ENCODE results near the gene CREB3L1. TPM values are rescaled to one million over a fixed set of nuclear protein-coding genes. Genes with fewer than 3 reads are reported as not detected.

Gene CREB3L1
- total RNA-seq, 2 donors from 2014 or later: 8.8 to 9.9 TPM

DNA sequence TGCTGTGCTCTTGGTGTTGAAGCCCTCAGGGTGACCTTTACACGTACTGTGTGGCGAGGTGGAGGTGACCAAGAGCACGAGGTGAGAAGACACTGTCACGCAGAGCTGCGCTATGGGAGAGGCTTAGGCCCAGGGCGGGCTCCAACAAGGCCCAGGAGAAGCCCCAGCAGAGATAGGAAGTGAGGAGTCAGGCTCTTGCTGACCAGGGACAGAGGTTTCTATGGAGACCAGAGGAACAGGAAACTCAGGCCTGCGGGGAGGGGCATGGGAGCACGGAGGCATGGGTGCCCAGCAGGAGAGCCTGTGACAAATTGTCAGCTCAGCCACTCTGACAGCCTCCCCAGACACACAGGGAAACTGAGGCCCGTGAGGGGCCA, 85.6 kb downstream of the CREB3L1 start:
- no peaks in the 10 kb centered on the region for H3K36me3 Mint-ChIP-seq (ENCODE audit: low read depth)
- H3K9ac ChIP-seq (ENCODE audit: extremely low read depth, low read length, poor library complexity, severe bottlenecking): no peak overlapping the region
- no peak for DNase-seq
- no peaks in the 10 kb centered on the region for H3K9me3 ChIP-seq (ENCODE audit: control insufficient read depth, low read length)
- peaks cover 6% of the 10 kb centered on the region for H3K4me1 ChIP-seq (ENCODE audit: control insufficient read depth, insufficient read depth, low read length)
- H3K27me3 ChIP-seq (ENCODE audit: control insufficient read depth, insufficient read depth, low read length, poor library complexity, severe bottlenecking): no peaks in the 10 kb centered on the region
- H3K4me3 ChIP-seq (ENCODE audit: low read length): no peak overlapping the region
- H3K27ac ChIP-seq (ENCODE audit: low read depth, low read length): peak overlapping the region; percentile 72
- peak overlapping the region; percentile 85 for H3K27ac Mint-ChIP-seq
- H3K4me3 Mint-ChIP-seq: no peak overlapping the region
- WGBS, 2 experiments (ENCODE audit: insufficient coverage in 1 of 2, insufficient read length in 1 of 2): 55 to 68% methylated on average over 8 to 9 of the region's 9 CpGs
- TF ChIP-seq, protein P1, sequence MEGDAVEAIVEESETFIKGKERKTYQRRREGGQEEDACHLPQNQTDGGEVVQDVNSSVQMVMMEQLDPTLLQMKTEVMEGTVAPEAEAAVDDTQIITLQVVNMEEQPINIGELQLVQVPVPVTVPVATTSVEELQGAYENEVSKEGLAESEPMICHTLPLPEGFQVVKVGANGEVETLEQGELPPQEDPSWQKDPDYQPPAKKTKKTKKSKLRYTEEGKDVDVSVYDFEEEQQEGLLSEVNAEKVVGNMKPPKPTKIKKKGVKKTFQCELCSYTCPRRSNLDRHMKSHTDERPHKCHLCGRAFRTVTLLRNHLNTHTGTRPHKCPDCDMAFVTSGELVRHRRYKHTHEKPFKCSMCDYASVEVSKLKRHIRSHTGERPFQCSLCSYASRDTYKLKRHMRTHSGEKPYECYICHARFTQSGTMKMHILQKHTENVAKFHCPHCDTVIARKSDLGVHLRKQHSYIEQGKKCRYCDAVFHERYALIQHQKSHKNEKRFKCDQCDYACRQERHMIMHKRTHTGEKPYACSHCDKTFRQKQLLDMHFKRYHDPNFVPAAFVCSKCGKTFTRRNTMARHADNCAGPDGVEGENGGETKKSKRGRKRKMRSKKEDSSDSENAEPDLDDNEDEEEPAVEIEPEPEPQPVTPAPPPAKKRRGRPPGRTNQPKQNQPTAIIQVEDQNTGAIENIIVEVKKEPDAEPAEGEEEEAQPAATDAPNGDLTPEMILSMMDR (conservative IDR thresholded peaks at IDR 0.05): no peak
- H3K36me3 ChIP-seq (ENCODE audit: control insufficient read depth, insufficient read depth, low read length): peaks cover 2% of the 10 kb centered on the region
- H3K9me3 Mint-ChIP-seq: no peaks in the 10 kb centered on the region
- no peaks in the 10 kb centered on the region for H3K27me3 Mint-ChIP-seq (ENCODE audit: insufficient read depth)
- H3K4me1 Mint-ChIP-seq: peaks cover 19% of the 10 kb centered on the region

DNA sequence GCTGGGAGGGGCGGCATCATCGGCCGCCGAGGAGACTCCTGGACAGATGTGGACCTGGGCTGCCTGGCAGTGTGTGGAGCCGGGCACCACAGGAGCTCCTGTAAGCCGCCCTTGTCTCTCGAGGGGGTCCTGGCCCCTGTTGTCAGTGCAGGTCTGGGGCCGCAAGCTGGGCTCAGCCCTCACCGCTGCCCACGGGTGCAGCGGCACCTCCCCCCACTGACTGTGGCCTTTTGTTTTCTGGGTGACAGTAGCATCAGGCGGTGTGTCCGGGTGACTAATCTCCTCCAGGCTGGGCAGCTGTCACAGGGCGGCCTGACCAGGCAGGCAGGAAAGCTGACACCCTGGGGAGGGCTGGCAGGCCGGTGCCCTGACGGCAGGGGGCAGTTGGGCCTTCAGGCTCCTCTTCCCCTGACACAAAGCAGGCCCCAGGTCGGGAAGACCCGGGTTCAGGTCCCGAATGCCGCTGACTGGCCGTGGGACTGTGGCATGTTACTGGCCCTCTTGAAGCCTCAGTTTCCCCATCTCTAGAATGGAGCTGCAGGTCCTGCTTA, 86.1 kb downstream of the CREB3L1 start:
- Histone ChIP-seq H3K4me1 (ENCODE audit: control insufficient read depth, insufficient read depth, low read length) (peaks cover 6% of the 10 kb centered on the region), H3K27ac (ENCODE audit: low read depth, low read length) (peak overlapping the region; percentile 49), H3K9ac (ENCODE audit: extremely low read depth, low read length, poor library complexity, severe bottlenecking) (no peak overlapping the region), H3K36me3 (ENCODE audit: control insufficient read depth, insufficient read depth, low read length) (peaks cover 7% of the 10 kb centered on the region), H3K27me3 (ENCODE audit: control insufficient read depth, insufficient read depth, low read length, poor library complexity, severe bottlenecking) (no peaks in the 10 kb centered on the region), H3K4me3 (ENCODE audit: low read length) (no peak overlapping the region), H3K9me3 (ENCODE audit: control insufficient read depth, low read length) (no peaks in the 10 kb centered on the region)
- TF ChIP-seq, protein P1 (conservative IDR thresholded peaks at IDR 0.05): no peak
- Mint-ChIP-seq H3K4me3 (no peak overlapping the region), H3K36me3 (ENCODE audit: low read depth) (peaks cover under 1% of the 10 kb centered on the region), H3K27ac (no peak overlapping the region), H3K9me3 (no peaks in the 10 kb centered on the region), H3K4me1 (peaks cover 19% of the 10 kb centered on the region), H3K27me3 (ENCODE audit: insufficient read depth) (no peaks in the 10 kb centered on the region)
- DNase-seq: no peak
- 89 to 91% methylated on average over 14 to 21 of the region's 21 CpGs for WGBS, 2 experiments (ENCODE audit: insufficient coverage in 1 of 2, insufficient read length in 1 of 2)

- H3K27ac ChIP-seq (ENCODE audit: low read depth, low read length): no peak overlapping the region
- H3K4me3 ChIP-seq (ENCODE audit: low read length): no peak overlapping the region
- H3K9me3 ChIP-seq (ENCODE audit: control insufficient read depth, low read length): no peaks in the 10 kb centered on the region
- H3K9me3 Mint-ChIP-seq: no peaks in the 10 kb centered on the region
- H3K36me3 ChIP-seq (ENCODE audit: control insufficient read depth, insufficient read depth, low read length): peaks cover 11% of the 10 kb centered on the region
- TF ChIP-seq, protein P1 (conservative IDR thresholded peaks at IDR 0.05): no peak
- H3K9ac ChIP-seq (ENCODE audit: extremely low read depth, low read length, poor library complexity, severe bottlenecking): no peak overlapping the region
- H3K4me1 ChIP-seq (ENCODE audit: control insufficient read depth, insufficient read depth, low read length): peaks cover 6% of the 10 kb centered on the region
- H3K27ac Mint-ChIP-seq: no peak overlapping the region
- peaks cover 2% of the 10 kb centered on the region for H3K36me3 Mint-ChIP-seq (ENCODE audit: low read depth)
- WGBS, 2 experiments (ENCODE audit: insufficient coverage in 1 of 2, insufficient read length in 1 of 2): 93 to 99% methylated on average over 7 to 9 of the region's 9 CpGs
- no peak overlapping the region for H3K4me3 Mint-ChIP-seq
- no peak for DNase-seq
- H3K4me1 Mint-ChIP-seq: peaks cover 19% of the 10 kb centered on the region
- H3K27me3 Mint-ChIP-seq (ENCODE audit: insufficient read depth): no peaks in the 10 kb centered on the region
- no peaks in the 10 kb centered on the region for H3K27me3 ChIP-seq (ENCODE audit: control insufficient read depth, insufficient read depth, low read length, poor library complexity, severe bottlenecking)
These were observed 86.6 kb downstream of the CREB3L1 start for GRCh38 chr11:46364056-46364455.

Measured in endodermal cell (in vitro differentiated cells).